Astrocyte (in vitro differentiated cells and primary cell): ENCODE measurements around the gene SPATA20. TPM values are rescaled to one million over a fixed set of nuclear protein-coding genes. Genes with fewer than 3 reads are reported as not detected.

Source experiments
- DNase-seq: peaks from one replicate; pipeline ENCODE4 v3.0.0-alpha.2; 2010; ENCODE audit warnings: low read depth
- FAIRE-seq: peaks from 2 replicates; lab custom pipeline; 2011; peaks lifted over from hg19 to GRCh38; lab: Jason Lieb, UNC
- H2AFZ ChIP-seq: 2 replicates; pipeline ENCODE4 v1.6.0; 2012; ENCODE audit warnings: low read depth, low read length, inconsistent platforms
- H3K27ac ChIP-seq: 2 replicates; pipeline ENCODE4 v1.5.1; 2011; ENCODE audit warnings: low read depth, low read length, inconsistent platforms
- H3K27me3 ChIP-seq: 2 replicates; pipeline ENCODE4 v1.6.0; 2011; ENCODE audit warnings: low read length, inconsistent platforms; ENCODE audit not compliant: insufficient read depth
- H3K36me3 ChIP-seq: 2 replicates; pipeline ENCODE4 v1.5.1; 2011; ENCODE audit warnings: low read length, inconsistent platforms; ENCODE audit not compliant: insufficient read depth
- H3K4me1 ChIP-seq: 2 replicates; pipeline ENCODE4 v1.5.1; 2011; ENCODE audit warnings: low read length, inconsistent platforms; ENCODE audit not compliant: insufficient read depth
- H3K4me2 ChIP-seq: 2 replicates; pipeline ENCODE4 v1.6.0; 2012; ENCODE audit warnings: low read length, inconsistent platforms
- H3K4me3 ChIP-seq: 2 replicates; pipeline ENCODE4 v1.5.1; 2011; ENCODE audit warnings: low read depth, mild to moderate bottlenecking, low read length, inconsistent platforms; ENCODE audit not compliant: insufficient read depth
- H3K79me2 ChIP-seq: 2 replicates; pipeline ENCODE4 v1.6.0; 2012; ENCODE audit warnings: mild to moderate bottlenecking, low read length, inconsistent platforms; ENCODE audit not compliant: insufficient read depth
- H3K9ac ChIP-seq: 2 replicates; pipeline ENCODE4 v1.6.0; 2012; ENCODE audit warnings: mild to moderate bottlenecking, low read length, inconsistent platforms
- H3K9me3 ChIP-seq: 2 replicates; pipeline ENCODE4 v1.5.1; 2012; ENCODE audit warnings: low read depth, mild to moderate bottlenecking, low read length, inconsistent platforms; ENCODE audit not compliant: insufficient read depth
- H4K20me1 ChIP-seq: 2 replicates; pipeline ENCODE4 v1.6.0; 2012; ENCODE audit warnings: low read length, inconsistent platforms; ENCODE audit not compliant: insufficient read depth
- H3K27ac Mint-ChIP-seq: one replicate; pipeline ENCODE4 v1.8.0; 2021; ENCODE audit warnings: mild to moderate bottlenecking, mixed read lengths; ENCODE audit not compliant: unreplicated experiment
- H3K27me3 Mint-ChIP-seq: one replicate; pipeline ENCODE4 v1.8.0; 2021; ENCODE audit warnings: low read depth, mixed read lengths; ENCODE audit not compliant: unreplicated experiment
- H3K36me3 Mint-ChIP-seq: one replicate; pipeline ENCODE4 v1.8.0; 2021; ENCODE audit warnings: low read depth, mixed read lengths; ENCODE audit not compliant: unreplicated experiment
- H3K4me1 Mint-ChIP-seq: one replicate; pipeline ENCODE4 v1.8.0; 2021; ENCODE audit warnings: low read depth, mixed read lengths; ENCODE audit not compliant: unreplicated experiment
- H3K4me3 Mint-ChIP-seq: one replicate; pipeline ENCODE4 v1.8.0; 2021; ENCODE audit warnings: mild to moderate bottlenecking, moderate library complexity, mixed read lengths; ENCODE audit not compliant: unreplicated experiment
- H3K9me3 Mint-ChIP-seq: one replicate; pipeline ENCODE4 v1.8.0; 2021; ENCODE audit warnings: mild to moderate bottlenecking, mixed read lengths; ENCODE audit not compliant: unreplicated experiment
- EZH2 ChIP-seq: IDR thresholded peaks from 2 replicates; pipeline ENCODE4 v1.6.1; 2012; ENCODE audit warnings: mild to moderate bottlenecking, low read length, inconsistent platforms; ENCODE audit not compliant: insufficient read depth
- total RNA-seq: library from RNA; stranded (reverse); gene quantifications from 2 replicates; pipeline ENCODE4 v1.2.1, GENCODE V29; 2021
- TF ChIP-seq, protein P1 (sequence below): IDR thresholded peaks from 2 replicates; pipeline ENCODE4 v1.5.1; 2011; ENCODE audit warnings: low read depth, mild to moderate bottlenecking, inconsistent platforms, low read length, moderate library complexity; ENCODE audit not compliant: insufficient read depth

The SPATA20 gene
- total RNA-seq, 1 donor from 2014 or later: 32.0 TPM

DNA sequence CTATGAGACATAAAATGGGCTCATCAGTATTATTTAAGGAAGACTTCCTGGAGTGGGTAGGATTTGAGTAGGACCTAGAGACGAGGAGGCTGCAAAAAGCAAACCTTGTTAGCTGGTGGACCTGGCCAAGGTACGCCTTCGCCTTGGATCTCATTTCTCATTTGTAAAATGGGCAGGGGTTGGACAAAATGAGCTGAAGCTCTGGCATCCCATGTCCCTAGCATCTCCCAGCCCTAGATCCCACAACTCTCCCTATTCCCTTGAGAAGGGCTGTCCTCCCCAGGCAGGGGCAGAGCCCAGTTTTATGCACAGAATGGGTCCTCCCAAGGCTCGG lies 306 bp upstream of the SPATA20 start:
- Histone ChIP-seq H2AFZ (no peak overlapping the region), H3K36me3 (no peaks in the 10 kb centered on the region), H3K9ac (peak overlapping the region; percentile 84), H3K4me2 (peak overlapping the region; percentile 97), H3K79me2 (peaks cover 4% of the 10 kb centered on the region), H3K27ac (no peak overlapping the region), H3K4me1 (peaks cover 20% of the 10 kb centered on the region), H3K9me3 (no peaks in the 10 kb centered on the region), H4K20me1 (peaks cover 7% of the 10 kb centered on the region), H3K4me3 (peak overlapping the region; percentile 68), H3K27me3 (no peaks in the 10 kb centered on the region)
- peaks cover 25% of the 10 kb centered on the region for H3K27me3 Mint-ChIP-seq
- peaks cover 4% of the 10 kb centered on the region for H3K36me3 Mint-ChIP-seq
- peaks cover 7% of the 10 kb centered on the region for H3K4me1 Mint-ChIP-seq
- FAIRE-seq: no peak
- TF ChIP-seq, protein P1, sequence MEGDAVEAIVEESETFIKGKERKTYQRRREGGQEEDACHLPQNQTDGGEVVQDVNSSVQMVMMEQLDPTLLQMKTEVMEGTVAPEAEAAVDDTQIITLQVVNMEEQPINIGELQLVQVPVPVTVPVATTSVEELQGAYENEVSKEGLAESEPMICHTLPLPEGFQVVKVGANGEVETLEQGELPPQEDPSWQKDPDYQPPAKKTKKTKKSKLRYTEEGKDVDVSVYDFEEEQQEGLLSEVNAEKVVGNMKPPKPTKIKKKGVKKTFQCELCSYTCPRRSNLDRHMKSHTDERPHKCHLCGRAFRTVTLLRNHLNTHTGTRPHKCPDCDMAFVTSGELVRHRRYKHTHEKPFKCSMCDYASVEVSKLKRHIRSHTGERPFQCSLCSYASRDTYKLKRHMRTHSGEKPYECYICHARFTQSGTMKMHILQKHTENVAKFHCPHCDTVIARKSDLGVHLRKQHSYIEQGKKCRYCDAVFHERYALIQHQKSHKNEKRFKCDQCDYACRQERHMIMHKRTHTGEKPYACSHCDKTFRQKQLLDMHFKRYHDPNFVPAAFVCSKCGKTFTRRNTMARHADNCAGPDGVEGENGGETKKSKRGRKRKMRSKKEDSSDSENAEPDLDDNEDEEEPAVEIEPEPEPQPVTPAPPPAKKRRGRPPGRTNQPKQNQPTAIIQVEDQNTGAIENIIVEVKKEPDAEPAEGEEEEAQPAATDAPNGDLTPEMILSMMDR: no peak
- no peak for TF ChIP-seq EZH2
- peak overlapping the region; percentile 58 for H3K4me3 Mint-ChIP-seq
- no peak overlapping the region for H3K27ac Mint-ChIP-seq
- peaks cover 5% of the 10 kb centered on the region for H3K9me3 Mint-ChIP-seq
- DNase-seq: no peak

DNA sequence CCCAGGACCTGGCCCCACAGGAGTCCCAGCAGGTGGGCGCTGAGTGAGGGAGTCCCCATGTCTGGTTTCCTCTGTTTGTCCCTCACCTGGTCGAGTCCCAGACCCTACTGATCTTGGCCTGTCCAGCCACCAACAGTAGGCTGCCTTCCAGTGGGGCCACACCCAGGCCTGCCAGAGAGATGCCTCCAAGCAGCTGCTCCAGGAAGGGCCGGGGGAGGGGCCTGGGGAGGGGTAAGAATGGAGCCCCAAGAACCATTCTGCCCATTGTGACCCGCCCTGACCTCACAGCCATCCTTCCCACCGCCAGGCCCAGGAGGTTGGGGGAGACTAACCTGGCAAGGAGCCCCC lies 736 bp downstream of the SPATA20 start:
- Histone ChIP-seq H3K4me2 (peak overlapping the region; percentile 97), H3K27ac (no peak overlapping the region), H3K36me3 (no peaks in the 10 kb centered on the region), H3K9me3 (no peaks in the 10 kb centered on the region), H3K27me3 (no peaks in the 10 kb centered on the region), H3K9ac (peak overlapping the region; percentile 84), H3K79me2 (peaks cover 4% of the 10 kb centered on the region), H3K4me1 (peaks cover 12% of the 10 kb centered on the region), H4K20me1 (peaks cover 8% of the 10 kb centered on the region), H3K4me3 (peak overlapping the region; percentile 68), H2AFZ (no peak overlapping the region)
- no peak for FAIRE-seq
- H3K27ac Mint-ChIP-seq: no peak overlapping the region
- peak overlapping the region; percentile 83 for H3K4me3 Mint-ChIP-seq
- peaks cover 25% of the 10 kb centered on the region for H3K27me3 Mint-ChIP-seq
- peaks cover 5% of the 10 kb centered on the region for H3K9me3 Mint-ChIP-seq
- H3K36me3 Mint-ChIP-seq: peaks cover 4% of the 10 kb centered on the region
- H3K4me1 Mint-ChIP-seq: peaks cover 2% of the 10 kb centered on the region
- TF ChIP-seq EZH2: no peak
- TF ChIP-seq, protein P1: no peak
- DNase-seq: no peak

DNA sequence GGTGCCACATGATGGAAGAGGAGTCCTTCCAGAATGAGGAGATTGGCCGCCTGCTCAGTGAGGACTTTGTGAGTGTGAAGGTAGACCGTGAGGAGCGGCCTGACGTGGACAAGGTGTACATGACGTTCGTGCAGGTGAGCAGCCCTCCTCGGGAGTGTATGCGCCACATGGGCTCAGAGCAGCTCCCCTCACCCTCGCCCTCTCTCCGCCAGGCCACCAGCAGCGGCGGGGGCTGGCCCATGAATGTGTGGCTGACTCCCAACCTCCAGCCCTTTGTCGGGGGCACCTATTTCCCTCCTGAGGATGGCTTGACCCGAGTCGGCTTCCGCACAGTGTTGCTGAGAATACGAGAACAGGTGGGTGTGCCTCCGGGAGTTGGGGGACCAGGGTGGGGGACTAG lies 1.9 kb downstream of the SPATA20 start:
- Mint-ChIP-seq H3K27me3 (peaks cover 32% of the 10 kb centered on the region), H3K4me1 (no peaks in the 10 kb centered on the region), H3K36me3 (peaks cover 7% of the 10 kb centered on the region), H3K27ac (no peak overlapping the region), H3K4me3 (no peak overlapping the region), H3K9me3 (peaks cover 5% of the 10 kb centered on the region)
- no peak overlapping the region for H3K27ac ChIP-seq
- no peak for DNase-seq
- no peaks in the 10 kb centered on the region for H3K27me3 ChIP-seq
- FAIRE-seq: no peak
- no peak overlapping the region for H2AFZ ChIP-seq
- H3K4me1 ChIP-seq: peaks cover 9% of the 10 kb centered on the region
- TF ChIP-seq EZH2: no peak
- TF ChIP-seq, protein P1: no peak
- no peak overlapping the region for H3K4me2 ChIP-seq
- no peak overlapping the region for H3K9ac ChIP-seq
- peaks cover 8% of the 10 kb centered on the region for H4K20me1 ChIP-seq
- peaks cover 4% of the 10 kb centered on the region for H3K79me2 ChIP-seq
- H3K4me3 ChIP-seq: no peak overlapping the region
- no peaks in the 10 kb centered on the region for H3K36me3 ChIP-seq
- no peaks in the 10 kb centered on the region for H3K9me3 ChIP-seq
